GM21515 (cell line): Measurements from ENCODE around the gene MED12L.

ENCODE experiments used
- ATAC-seq: cut with Tn5 transposase; IDR thresholded peaks from one replicate; pipeline ENCODE4 v1.9.1; 2021; ENCODE audit not compliant: unreplicated experiment

MED12L gene

DNA sequence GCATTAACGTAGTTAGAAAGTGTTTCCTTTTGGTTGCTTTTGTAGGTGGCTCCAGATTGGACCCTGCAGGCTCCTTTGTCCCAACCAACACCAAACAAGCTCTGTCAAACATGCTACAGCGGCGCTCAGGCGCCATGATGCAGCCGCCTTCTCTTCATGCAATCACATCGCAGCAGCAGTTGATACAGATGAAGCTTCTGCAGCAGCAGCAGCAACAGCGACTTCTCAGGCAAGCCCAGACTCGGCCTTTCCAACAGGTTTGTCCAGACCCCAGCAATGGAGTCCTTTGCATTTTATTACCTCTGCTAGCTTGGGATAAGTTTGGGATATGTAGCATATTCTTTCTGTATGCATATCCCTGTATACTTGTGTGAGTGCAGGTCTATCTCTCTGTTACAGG lies 309.1 kb downstream of the MED12L start:
- no peak for ATAC-seq

DNA sequence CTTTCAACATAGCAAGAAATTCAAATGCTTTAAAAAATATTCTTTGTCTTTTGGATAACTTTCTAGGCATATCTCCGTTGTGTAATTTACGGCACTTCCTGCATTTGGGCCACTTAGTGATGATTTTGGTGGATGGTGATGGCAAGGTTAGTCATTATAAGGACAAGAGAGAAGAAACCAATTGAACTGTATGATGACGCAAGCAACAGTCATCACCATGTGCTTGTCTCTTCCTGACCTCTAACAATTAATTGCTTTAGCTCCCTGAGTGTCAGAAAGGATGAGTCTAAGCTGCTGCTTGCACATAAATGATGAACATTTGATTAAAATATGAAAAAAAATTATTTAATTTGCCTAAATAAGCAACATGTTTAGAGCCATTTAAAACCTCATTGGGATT lies 310.3 kb downstream of the MED12L start:
- ATAC-seq, result no peak

GRCh38 chr3:151398895-151399294 lies 313.4 kb downstream of the MED12L start:
- no peak for ATAC-seq

GRCh38 chr3:151400341-151400740 lies 314.9 kb downstream of the MED12L start:
- no peak for ATAC-seq

GRCh38 chr3:151402349-151402748 lies 316.9 kb downstream of the MED12L start:
- ATAC-seq, result no peak

- no peak for ATAC-seq
Measured at GRCh38 chr3:151403246-151403645, 317.8 kb downstream of the MED12L start.

DNA sequence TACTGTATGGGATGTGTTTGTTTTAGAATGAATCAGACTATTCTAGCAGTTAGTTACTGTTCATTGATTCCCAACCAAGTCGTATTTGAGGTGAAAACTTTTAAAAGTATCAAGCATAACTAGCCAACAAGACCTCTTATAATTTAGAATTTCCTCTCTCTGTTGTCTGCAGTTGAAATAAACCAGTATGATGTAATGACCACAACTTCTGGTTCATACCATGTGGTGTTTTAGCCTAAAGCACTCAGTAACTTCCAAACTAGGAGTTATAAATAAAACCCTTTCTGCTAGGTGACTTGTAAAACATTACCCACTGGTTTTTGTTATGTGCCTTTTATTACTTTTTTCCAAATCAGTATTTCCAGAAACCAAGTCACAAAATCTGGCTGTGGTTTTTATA lies 318.9 kb downstream of the MED12L start:
- no peak for ATAC-seq

- no peak for ATAC-seq
Measured at GRCh38 chr3:151407928-151408327, 322.5 kb downstream of the MED12L start.

GRCh38 chr3:151410891-151411559 lies 325.6 kb downstream of the MED12L start:
- no peak for ATAC-seq

DNA sequence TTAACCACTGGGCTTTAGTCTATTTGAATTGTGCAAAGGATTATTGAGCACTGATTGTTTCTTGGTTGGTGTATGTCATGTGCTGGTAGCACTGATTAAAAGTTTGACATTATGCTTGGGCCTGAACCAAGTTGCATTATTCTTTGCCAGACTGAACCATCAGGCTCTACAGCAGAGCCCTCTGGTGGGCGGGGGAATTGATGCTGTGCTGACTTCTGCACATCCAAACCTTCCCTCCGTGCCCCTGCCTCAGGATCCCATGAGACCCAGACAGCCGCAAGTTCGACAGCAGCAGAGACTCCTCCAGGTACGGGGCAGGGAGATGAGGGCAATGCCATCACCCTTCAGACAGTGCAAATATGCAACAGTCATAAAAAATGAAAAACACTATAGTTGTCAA lies 327.5 kb downstream of the MED12L start:
- no peak for ATAC-seq

DNA sequence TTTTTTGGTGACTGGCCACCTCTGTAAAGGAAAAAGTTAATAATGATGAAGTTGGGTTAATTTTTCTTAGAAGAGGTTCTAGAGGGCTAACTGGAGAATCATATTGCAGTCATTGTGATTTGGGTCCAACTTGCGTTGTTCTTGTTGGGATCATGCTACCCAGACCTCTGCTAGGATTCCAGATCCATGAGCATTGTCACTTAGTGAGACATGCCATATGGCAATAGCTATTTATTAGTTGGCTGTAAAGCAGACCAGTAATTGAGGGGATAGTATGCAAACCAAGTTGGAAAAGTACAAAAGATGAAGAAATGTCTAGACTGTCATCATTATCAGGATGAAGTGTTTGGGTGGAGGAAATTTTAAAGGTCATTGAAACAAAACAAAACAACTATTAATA lies 329.8 kb downstream of the MED12L start:
- ATAC-seq, result no peak

GRCh38 chr3:151419806-151420205 lies 334.3 kb downstream of the MED12L start:
- ATAC-seq, result no peak

DNA sequence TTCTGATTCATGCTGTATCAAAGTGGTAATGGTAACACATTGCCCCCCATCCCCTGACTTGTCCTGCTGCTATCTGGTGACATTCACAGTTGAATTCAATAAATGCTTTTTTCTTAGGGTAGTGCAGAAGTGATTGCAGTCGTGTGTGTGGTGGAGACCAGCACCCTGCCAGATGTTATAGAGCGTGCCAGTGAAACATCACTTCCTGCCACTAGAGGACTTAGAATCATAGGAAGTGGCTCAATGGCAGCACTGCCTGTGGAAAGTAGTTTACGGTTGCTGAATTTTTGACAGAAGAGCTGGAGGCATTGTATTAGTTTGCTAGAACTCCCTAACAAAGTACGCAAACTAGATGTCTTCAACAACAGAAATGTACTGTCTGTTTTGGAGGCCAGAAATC lies 336.5 kb downstream of the MED12L start:
- ATAC-seq, result no peak

DNA sequence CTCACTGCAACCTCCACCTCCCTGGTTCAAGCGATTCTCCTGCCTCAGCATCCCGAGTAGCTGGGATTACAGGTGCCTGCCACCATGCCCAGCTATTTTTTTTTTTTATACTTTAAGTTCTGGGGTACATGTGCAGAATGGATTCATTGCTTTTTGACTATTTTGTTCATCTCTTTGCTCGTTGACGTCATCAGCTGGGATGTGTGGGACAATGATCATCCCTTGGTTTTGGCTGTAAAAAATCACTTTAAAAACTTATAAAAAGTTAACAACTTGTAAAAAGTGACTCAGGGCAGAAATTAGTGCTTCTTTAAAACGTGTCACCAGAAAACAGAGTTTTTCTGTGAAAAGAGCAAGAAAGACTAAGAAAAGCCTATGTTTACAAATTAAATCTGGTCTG lies 337.6 kb downstream of the MED12L start:
- ATAC-seq, result no peak

DNA sequence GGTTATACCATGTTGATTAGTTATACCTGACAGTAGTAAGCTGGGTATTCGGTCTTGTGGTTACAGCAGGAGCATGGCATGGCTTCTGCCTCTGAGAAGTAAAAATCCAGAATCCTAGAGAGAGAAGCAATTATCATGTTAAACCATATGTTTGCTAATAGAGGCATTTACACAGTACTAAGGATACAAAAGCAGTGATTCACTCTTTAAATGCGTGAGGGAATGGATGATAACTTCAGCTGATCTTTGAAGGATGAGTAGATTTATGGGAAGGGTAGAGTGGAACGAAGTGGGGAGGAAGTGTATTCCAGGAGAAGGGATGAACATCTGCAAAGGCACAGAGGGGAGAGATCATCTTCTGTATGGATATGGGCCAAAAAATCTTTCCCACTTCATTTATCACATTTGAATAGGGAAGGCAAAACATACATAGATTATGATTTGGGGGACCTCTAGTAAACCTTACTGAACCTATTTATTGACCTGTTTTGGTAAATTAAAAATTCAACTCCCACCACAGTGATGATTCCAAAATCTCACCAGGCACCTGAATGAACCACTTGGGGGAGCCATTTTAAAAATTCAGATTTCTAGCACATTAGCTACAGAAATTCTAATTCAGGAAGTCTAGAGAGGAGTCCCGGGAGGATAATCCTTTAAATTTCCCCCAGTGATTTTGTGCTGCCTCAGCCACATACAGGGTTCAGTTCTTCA lies 340.3 kb downstream of the MED12L start:
- ATAC-seq, result peak; percentile 34

DNA sequence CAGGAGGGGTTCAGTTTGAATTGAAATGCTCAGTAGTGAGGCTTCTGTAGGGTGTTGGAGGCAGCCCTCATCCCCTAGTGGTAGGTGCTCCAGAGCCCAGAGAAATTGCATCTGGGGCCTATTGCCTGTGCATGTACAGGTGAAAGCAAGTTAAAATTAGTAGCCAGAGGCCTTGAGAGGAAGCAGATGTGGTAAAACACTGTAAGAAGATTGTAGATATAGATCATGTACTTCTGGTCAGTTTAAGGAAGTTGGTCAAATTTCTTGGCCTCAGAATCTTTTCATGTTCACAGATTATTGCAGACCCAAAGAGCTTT lies 340.8 kb downstream of the MED12L start:
- peak; percentile 82 for ATAC-seq

- no peak for ATAC-seq
Measured at GRCh38 chr3:151428386-151428785, 342.9 kb downstream of the MED12L start.

DNA sequence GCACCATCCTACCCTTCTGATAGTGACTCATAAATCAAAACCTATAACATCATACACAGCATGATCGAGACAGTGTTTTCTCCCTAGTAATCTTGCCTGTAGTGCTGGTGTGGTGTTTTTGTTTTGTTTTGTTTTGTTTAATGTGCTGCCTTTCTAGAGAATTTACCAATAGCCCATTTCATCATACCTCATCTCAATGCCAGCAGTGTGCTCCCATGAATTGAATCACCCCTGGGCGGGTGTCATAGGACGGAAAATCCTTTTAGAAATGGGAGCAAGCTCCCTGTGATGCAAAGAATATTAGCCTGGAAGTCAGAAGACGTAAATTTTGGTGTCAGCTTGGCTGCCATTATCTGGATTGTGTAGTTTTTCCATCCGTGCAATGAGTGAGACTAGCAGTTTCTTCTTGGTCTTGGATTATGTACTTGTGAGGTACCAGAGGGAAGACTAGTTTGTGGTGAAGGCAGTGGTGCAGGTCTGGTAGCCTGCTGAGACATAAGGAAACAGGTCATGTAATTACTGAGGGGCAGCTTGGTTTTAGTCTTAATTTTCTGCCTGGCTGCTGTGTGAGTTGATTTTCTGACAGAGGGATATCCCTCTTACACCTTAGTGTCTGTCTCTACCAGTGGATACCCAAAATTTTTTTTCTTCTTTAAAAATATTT lies 345.5 kb downstream of the MED12L start:
- no peak for ATAC-seq

DNA sequence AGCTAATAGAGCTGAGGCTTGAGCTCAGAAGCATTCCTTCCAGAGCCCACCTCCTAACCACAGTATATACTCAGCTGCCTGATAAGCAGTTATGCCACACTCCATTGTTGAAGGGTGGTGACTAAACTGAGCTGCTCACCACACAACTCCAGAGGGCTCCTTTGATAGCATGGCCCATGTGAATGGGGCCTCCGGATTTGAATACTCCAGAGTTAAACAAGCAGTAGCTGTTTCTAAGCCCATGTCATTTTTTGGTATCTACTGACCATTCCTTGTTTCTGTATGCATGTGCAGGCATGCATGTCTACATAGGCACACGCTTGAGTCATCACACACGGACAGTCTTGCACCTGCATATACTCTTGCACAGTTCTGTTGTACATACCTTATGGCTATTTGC lies 346.5 kb downstream of the MED12L start:
- no peak for ATAC-seq

GRCh38 chr3:151432616-151433372 lies 347.3 kb downstream of the MED12L start:
- ATAC-seq, result no peak

GRCh38 chr3:151434151-151434890 lies 348.9 kb downstream of the MED12L start:
- ATAC-seq, result no peak
